Sigmoid colon (tissue), 7 donors: ENCODE data around the gene SPRED1. TPM values are rescaled to one million over a fixed set of nuclear protein-coding genes. Genes with fewer than 3 reads are reported as not detected.
A peak's percentile ranks its signal among the peaks of the same experiment; 100 is the strongest.

Experiments used
- DNase-seq: peaks from one replicate; pipeline ENCODE4 v3.0.0-alpha.2; 2019
- H3K27ac ChIP-seq, 4 donors: fragments of 200-600 bp; sonication (generic); one replicate each; pipeline ENCODE4 v1.5.1; 2016 to 2019; ENCODE audit warnings: mild to moderate bottlenecking in 1 of 4
- H3K27me3 ChIP-seq, 3 donors: fragments of 200-600 bp; sonication (generic); one replicate each; pipeline ENCODE4 v1.5.1; 2019; ENCODE audit warnings: mild to moderate bottlenecking in 1 of 3
- H3K36me3 ChIP-seq, 4 donors: fragments of 200-600 bp; sonication (generic); one replicate each; pipeline ENCODE4 v1.5.1; 2016 to 2019
- H3K4me1 ChIP-seq, 4 donors: fragments of 200-600 bp; sonication (generic); one replicate each; pipeline ENCODE4 v1.5.1; 2017 to 2019
- H3K4me3 ChIP-seq, 4 donors: fragments of 200-600 bp; sonication (generic); one replicate each; pipeline ENCODE4 v1.5.1; 2017 to 2019; ENCODE audit warnings: mild to moderate bottlenecking in 2 of 4, moderate library complexity in 1 of 4
- H3K9me3 ChIP-seq, 4 donors: fragments of 200-600 bp in 3 of 4; sonication (generic) in 3 of 4; one replicate each; pipeline versions ENCODE4 v1.5.1 to v1.6.1; 2013 to 2019
- EP300 ChIP-seq, 4 donors: sonication (generic); formaldehyde crosslinking; IDR thresholded peaks; one replicate each; pipeline ENCODE4 v1.6.1; 2017; ENCODE audit warnings: antibody characterized with exemption in 4 of 4
- POLR2A ChIP-seq, 2 donors: fragments of 450-650 bp; IDR thresholded peaks; one replicate each; pipeline ENCODE4 v1.6.1; 2016; ENCODE audit warnings: antibody characterized with exemption in 2 of 2, mild to moderate bottlenecking in 2 of 2, moderate library complexity in 2 of 2
- POLR2AphosphoS5 ChIP-seq, 4 donors: sonication (generic); formaldehyde crosslinking; IDR thresholded peaks; one replicate each; pipeline ENCODE4 v1.6.1; 2017; ENCODE audit warnings: antibody characterized with exemption in 4 of 4
- WGBS, 2 donors: extraction: QIAGEN DNeasy Blood & Tissue Kit; methylation state at CpG; one replicate each; pipeline ENCODE4 v1.1.7; 2013; 5-methylcytosine and 5-hydroxymethylcytosine counted together
- intact Hi-C: fragments of 100-400 bp; cut with DNase I; formaldehyde crosslinking; loops from one replicate; pipeline ENCODE4 v1.15.1; 2023
- polyA plus RNA-seq, 3 donors: library from polyadenylated mRNA; stranded (reverse); fragments of 200-250 nt; gene quantifications; one replicate each; pipeline ENCODE4 v1.2.3, GENCODE V29; 2013
- total RNA-seq, 4 donors: library from RNA; depleted of rRNA; stranded (reverse); fragments of >200 nt; gene quantifications; one replicate each; pipeline ENCODE4 v1.1.0, GENCODE V29; 2016
- TF ChIP-seq, protein P1 (sequence below), 4 experiments: fragments of 450-650 bp in 3 of 4; fragments of 200-600 bp in 1 of 4; IDR thresholded peaks; one replicate each; pipeline ENCODE4 v1.5.1; 2016 to 2019; ENCODE audit warnings: antibody characterized with exemption in 4 of 4, mild to moderate bottlenecking in 3 of 4, moderate library complexity in 2 of 4
- donor health status: healthy with polysubstance abuse.
- donor health status: Bipolar disorder and iron deficiency.
- donor health status: healthy.

The SPRED1 gene
- total and polyA plus RNA-seq, 7 donors = 6.8 to 17.8 (median 15.0) TPM

DNA sequence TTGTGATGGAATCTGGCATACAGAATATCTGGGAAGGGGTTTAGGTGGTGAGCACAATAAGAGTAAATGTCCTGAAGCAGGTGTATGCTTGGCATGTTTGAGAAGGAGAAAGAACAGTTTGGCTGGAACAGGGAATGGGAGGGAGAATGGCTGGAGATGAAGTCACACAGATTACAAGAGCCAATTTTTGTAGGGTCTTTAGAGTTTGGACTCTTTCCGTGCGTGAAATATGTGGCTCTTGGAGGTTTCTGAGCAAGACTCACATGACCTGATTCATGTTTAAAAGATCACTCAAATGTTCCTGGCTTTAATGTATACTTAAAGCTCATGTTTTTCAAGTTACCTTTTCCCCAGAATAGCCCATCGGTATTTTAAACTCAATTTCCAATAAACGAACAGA is 32.8 kb downstream of the SPRED1 start:
- intact Hi-C loops = no loop called here

DNA sequence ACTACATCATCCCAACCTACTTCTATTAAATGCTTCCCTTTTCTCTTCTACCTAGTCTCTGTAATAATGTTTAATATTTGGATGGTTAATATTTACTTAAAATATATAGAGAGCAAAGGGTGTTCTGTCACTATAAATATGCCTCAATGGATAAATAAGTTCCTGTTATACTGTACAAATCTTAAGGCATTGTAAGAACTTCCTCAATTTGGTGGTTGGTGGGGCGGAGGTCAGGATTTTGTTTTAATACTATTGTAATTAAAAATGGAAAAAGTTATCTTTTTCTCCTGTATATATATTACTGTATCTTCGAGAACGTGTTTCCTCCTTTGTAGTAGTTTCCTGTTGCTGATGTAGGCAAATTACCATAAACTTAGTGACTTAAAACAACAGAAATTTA is 41.5 kb downstream of the SPRED1 start:
- H3K9me3 ChIP-seq = no peaks in the 10 kb centered on the region
- DNase-seq = no peak
- no peaks in the 10 kb centered on the region for H3K27me3 ChIP-seq
- intact Hi-C loops = no loop called here
- TF ChIP-seq, protein P1, sequence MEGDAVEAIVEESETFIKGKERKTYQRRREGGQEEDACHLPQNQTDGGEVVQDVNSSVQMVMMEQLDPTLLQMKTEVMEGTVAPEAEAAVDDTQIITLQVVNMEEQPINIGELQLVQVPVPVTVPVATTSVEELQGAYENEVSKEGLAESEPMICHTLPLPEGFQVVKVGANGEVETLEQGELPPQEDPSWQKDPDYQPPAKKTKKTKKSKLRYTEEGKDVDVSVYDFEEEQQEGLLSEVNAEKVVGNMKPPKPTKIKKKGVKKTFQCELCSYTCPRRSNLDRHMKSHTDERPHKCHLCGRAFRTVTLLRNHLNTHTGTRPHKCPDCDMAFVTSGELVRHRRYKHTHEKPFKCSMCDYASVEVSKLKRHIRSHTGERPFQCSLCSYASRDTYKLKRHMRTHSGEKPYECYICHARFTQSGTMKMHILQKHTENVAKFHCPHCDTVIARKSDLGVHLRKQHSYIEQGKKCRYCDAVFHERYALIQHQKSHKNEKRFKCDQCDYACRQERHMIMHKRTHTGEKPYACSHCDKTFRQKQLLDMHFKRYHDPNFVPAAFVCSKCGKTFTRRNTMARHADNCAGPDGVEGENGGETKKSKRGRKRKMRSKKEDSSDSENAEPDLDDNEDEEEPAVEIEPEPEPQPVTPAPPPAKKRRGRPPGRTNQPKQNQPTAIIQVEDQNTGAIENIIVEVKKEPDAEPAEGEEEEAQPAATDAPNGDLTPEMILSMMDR (IDR thresholded peaks at IDR 0.05) = no peak
- no peak for TF ChIP-seq EP300 (IDR thresholded peaks at IDR 0.05)
- no peak for TF ChIP-seq POLR2A (IDR thresholded peaks at IDR 0.05)
- no peak for TF ChIP-seq POLR2AphosphoS5 (IDR thresholded peaks at IDR 0.05)
- WGBS, 2 donors = 49 to 75% methylated on average over 3 of the region's 3 CpGs
- H3K4me3 ChIP-seq = no peak overlapping the region
- peaks cover 0 to 29% (median 8%) of the 10 kb centered on the region in 4 donors for H3K4me1 ChIP-seq
- H3K27ac ChIP-seq = no peak overlapping the region
- no peaks in the 10 kb centered on the region for H3K36me3 ChIP-seq

More for the DNA sequence above, 32.8 kb downstream of the SPRED1 start:
- DNase-seq = no peak
- TF ChIP-seq POLR2AphosphoS5 (IDR thresholded peaks at IDR 0.05) = no peak
- TF ChIP-seq EP300 (IDR thresholded peaks at IDR 0.05) = no peak
- TF ChIP-seq, protein P1 (IDR thresholded peaks at IDR 0.05) = no peak
- Histone ChIP-seq H3K9me3 (no peaks in the 10 kb centered on the region), H3K27me3 (no peaks in the 10 kb centered on the region), H3K36me3 (no peaks in the 10 kb centered on the region), H3K27ac (no peak overlapping the region), H3K4me1 (peaks cover 0 to 15% (median 9%) of the 10 kb centered on the region in 4 donors), H3K4me3 (no peak overlapping the region)
- 86 to 92% methylated on average over 4 of the region's 4 CpGs for WGBS, 2 donors

DNA sequence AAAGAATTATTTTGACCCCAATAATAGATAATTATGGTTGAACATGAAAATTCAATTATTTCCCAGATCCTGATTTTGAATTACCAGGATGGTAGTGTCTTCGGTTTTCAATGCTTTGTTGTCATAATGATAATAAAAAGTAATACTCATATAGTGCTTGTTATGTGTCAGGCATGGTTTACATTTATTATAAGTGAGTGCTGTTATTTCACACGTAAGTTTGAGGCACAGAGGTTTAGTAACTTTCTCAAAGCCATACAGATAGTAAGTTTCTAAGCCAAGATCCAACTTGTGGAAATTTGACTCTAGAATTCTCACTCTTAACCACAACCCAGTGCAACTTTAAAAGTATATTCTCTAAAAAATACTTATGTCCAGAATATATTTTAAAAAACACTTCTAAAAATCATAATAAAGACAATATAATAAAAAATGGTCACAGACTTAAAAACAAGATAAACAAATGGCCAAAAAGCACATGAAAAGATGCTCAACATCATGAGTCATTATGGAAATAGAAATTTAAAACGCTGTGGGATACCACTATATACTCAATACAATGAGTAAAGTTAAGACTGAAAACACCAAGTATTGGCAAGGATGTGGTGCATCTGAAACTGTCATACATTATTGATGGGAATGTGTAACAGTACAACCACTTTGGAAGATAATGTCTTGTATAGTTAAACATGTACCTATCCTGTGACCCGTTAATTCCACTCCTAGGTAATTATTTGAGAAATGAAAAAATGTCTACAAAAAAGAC is 45.2 kb downstream of the SPRED1 start:
- intact Hi-C loops = no loop called here
- TF ChIP-seq EP300 (IDR thresholded peaks at IDR 0.05) (no peak), POLR2A (IDR thresholded peaks at IDR 0.05) (no peak), POLR2AphosphoS5 (IDR thresholded peaks at IDR 0.05) (no peak)
- TF ChIP-seq, protein P1 (IDR thresholded peaks at IDR 0.05) = no peak
- Histone ChIP-seq H3K27ac (no peak overlapping the region), H3K36me3 (no peaks in the 10 kb centered on the region), H3K4me3 (no peak overlapping the region), H3K27me3 (no peaks in the 10 kb centered on the region), H3K4me1 (peaks cover 0 to 41% (median 11%) of the 10 kb centered on the region in 4 donors), H3K9me3 (no peaks in the 10 kb centered on the region)
- WGBS, 2 donors = 64 to 74% methylated on average over 4 of the region's 4 CpGs
- no peak for DNase-seq

DNA sequence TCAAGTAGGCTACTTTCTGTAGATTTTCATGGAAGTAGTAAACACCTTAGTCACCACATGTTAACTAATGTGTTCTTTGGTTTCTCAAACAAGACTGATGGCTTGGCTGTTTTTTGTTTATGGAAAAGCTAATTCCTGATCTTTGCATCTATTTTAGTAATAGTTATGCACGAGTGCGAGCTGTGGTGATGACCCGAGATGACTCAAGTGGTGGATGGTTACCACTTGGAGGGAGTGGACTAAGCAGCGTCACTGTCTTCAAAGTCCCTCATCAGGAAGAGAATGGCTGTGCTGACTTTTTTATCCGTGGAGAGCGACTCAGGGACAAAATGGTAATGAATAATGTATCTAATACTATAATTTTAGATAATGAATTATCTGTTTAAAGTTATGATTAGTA is 46.6 kb downstream of the SPRED1 start:
- no peak for DNase-seq
- peaks cover 0 to 35% (median 9%) of the 10 kb centered on the region in 4 donors for H3K4me1 ChIP-seq
- no peaks in the 10 kb centered on the region for H3K36me3 ChIP-seq
- no peaks in the 10 kb centered on the region for H3K27me3 ChIP-seq
- H3K27ac ChIP-seq = peak overlapping the region in 2 of 4 donors; percentile 1 to 11
- TF ChIP-seq EP300 (IDR thresholded peaks at IDR 0.05) = no peak
- TF ChIP-seq POLR2A (IDR thresholded peaks at IDR 0.05) = no peak
- peak in 2 of 4 donors; percentile 2 to 19 for TF ChIP-seq POLR2AphosphoS5 (IDR thresholded peaks at IDR 0.05)
- 86 to 90% methylated on average over 6 of the region's 6 CpGs for WGBS, 2 donors
- H3K4me3 ChIP-seq = no peak overlapping the region
- intact Hi-C loops = no loop called here
- no peaks in the 10 kb centered on the region for H3K9me3 ChIP-seq

DNA sequence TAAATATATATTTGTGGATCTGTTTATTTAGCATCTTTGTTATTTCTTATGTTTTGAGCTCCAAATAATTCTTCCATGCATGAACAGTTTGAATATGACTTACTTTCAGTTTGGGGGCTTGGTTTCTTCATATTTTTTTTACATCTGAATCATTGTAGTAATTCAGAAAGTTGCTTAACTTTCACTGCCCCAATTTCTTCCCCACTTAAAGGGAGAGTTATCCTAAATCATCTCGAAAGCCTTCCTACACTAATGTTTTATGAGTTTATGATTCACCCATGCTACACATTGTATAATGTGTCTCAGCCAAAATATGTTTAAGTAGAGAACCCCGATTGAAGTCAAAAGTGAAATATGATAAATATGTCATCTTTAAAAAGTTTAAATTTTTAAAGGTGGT is 47.8 kb downstream of the SPRED1 start:
- intact Hi-C loops = loop anchor here (5.0 kb wide), 1 partner anchor 48 kb away; the partner anchor contains the start of gene SPRED1
- H3K36me3 ChIP-seq = no peaks in the 10 kb centered on the region
- H3K4me1 ChIP-seq = peaks cover 0 to 26% (median 9%) of the 10 kb centered on the region in 4 donors
- H3K9me3 ChIP-seq = no peaks in the 10 kb centered on the region
- peak overlapping the region in 1 of 4 donors; percentile 9 for H3K27ac ChIP-seq
- no peak for DNase-seq
- WGBS, 2 donors = 65 to 68% methylated on average over 2 of the region's 2 CpGs
- TF ChIP-seq, protein P1 (IDR thresholded peaks at IDR 0.05) = no peak
- no peak for TF ChIP-seq POLR2A (IDR thresholded peaks at IDR 0.05)
- TF ChIP-seq EP300 (IDR thresholded peaks at IDR 0.05) = no peak
- TF ChIP-seq POLR2AphosphoS5 (IDR thresholded peaks at IDR 0.05) = no peak
- H3K27me3 ChIP-seq = no peaks in the 10 kb centered on the region
- no peak overlapping the region for H3K4me3 ChIP-seq
